Sigmoid colon (tissue), 7 donors: ENCODE measurements around the gene PEAK1. TPM values are rescaled to one million over a fixed set of nuclear protein-coding genes. Genes with fewer than 3 reads are reported as not detected.

Experiments
- DNase-seq: peaks from one replicate; pipeline ENCODE4 v3.0.0-alpha.2; 2019
- H3K27ac ChIP-seq, 4 donors: fragments of 200-600 bp; sonication (generic); one replicate each; pipeline ENCODE4 v1.5.1; 2016 to 2019; ENCODE audit warnings: mild to moderate bottlenecking in 1 of 4
- H3K27me3 ChIP-seq, 3 donors: fragments of 200-600 bp; sonication (generic); one replicate each; pipeline ENCODE4 v1.5.1; 2019; ENCODE audit warnings: mild to moderate bottlenecking in 1 of 3
- H3K36me3 ChIP-seq, 4 donors: fragments of 200-600 bp; sonication (generic); one replicate each; pipeline ENCODE4 v1.5.1; 2016 to 2019
- H3K4me1 ChIP-seq, 4 donors: fragments of 200-600 bp; sonication (generic); one replicate each; pipeline ENCODE4 v1.5.1; 2017 to 2019
- H3K4me3 ChIP-seq, 4 donors: fragments of 200-600 bp; sonication (generic); one replicate each; pipeline ENCODE4 v1.5.1; 2017 to 2019; ENCODE audit warnings: mild to moderate bottlenecking in 2 of 4, moderate library complexity in 1 of 4
- H3K9me3 ChIP-seq, 4 donors: fragments of 200-600 bp in 3 of 4; sonication (generic) in 3 of 4; one replicate each; pipeline versions ENCODE4 v1.5.1 to v1.6.1; 2013 to 2019
- EP300 ChIP-seq, 4 donors: sonication (generic); formaldehyde crosslinking; IDR thresholded peaks; one replicate each; pipeline ENCODE4 v1.6.1; 2017; ENCODE audit warnings: antibody characterized with exemption in 4 of 4
- POLR2A ChIP-seq, 2 donors: fragments of 450-650 bp; IDR thresholded peaks; one replicate each; pipeline ENCODE4 v1.6.1; 2016; ENCODE audit warnings: antibody characterized with exemption in 2 of 2, mild to moderate bottlenecking in 2 of 2, moderate library complexity in 2 of 2
- POLR2AphosphoS5 ChIP-seq, 4 donors: sonication (generic); formaldehyde crosslinking; IDR thresholded peaks; one replicate each; pipeline ENCODE4 v1.6.1; 2017; ENCODE audit warnings: antibody characterized with exemption in 4 of 4
- WGBS, 2 donors: extraction: QIAGEN DNeasy Blood & Tissue Kit; methylation state at CpG; one replicate each; pipeline ENCODE4 v1.1.7; 2013; 5-methylcytosine and 5-hydroxymethylcytosine counted together
- intact Hi-C: fragments of 100-400 bp; cut with DNase I; formaldehyde crosslinking; loops from one replicate; pipeline ENCODE4 v1.15.1; 2023
- polyA plus RNA-seq, 3 donors: library from polyadenylated mRNA; stranded (reverse); fragments of 200-250 nt; gene quantifications; one replicate each; pipeline ENCODE4 v1.2.3, GENCODE V29; 2013
- total RNA-seq, 4 donors: library from RNA; depleted of rRNA; stranded (reverse); fragments of >200 nt; gene quantifications; one replicate each; pipeline ENCODE4 v1.1.0, GENCODE V29; 2016
- TF ChIP-seq, protein P1 (sequence below), 4 experiments: fragments of 450-650 bp in 3 of 4; fragments of 200-600 bp in 1 of 4; IDR thresholded peaks; one replicate each; pipeline ENCODE4 v1.5.1; 2016 to 2019; ENCODE audit warnings: antibody characterized with exemption in 4 of 4, mild to moderate bottlenecking in 3 of 4, moderate library complexity in 2 of 4
- donor health status: healthy with polysubstance abuse.
- donor health status: Bipolar disorder and iron deficiency.
- donor health status: healthy.

PEAK1 gene
- total and polyA plus RNA-seq, 7 donors = 3.5 to 59.8 (median 29.3) TPM

DNA sequence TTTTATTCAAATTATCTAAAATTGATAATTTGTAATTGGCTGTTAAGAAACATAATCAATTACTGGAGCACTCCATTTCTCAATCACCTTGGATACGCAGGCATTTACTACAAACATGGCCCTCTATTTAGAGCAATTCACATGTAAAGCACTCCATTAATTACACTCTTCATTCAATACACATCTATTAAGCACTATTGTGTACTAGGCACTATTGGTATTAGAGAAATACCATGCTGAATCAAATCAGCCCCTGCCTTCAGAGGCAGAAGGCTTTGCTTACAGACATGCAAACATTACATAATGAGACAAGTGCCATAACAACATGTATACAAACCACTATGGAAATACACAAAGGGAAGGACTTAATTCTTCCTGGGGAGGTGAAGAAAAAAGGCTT is 69.1 kb downstream of the PEAK1 start:
- WGBS, 2 donors = 97 to 98% methylated on average over 1 of the region's 1 CpG
- no peaks in the 10 kb centered on the region for H3K36me3 ChIP-seq
- no peak overlapping the region for H3K27ac ChIP-seq
- intact Hi-C loops = no loop called here
- no peak for TF ChIP-seq EP300 (IDR thresholded peaks at IDR 0.05)
- no peak for TF ChIP-seq POLR2A (IDR thresholded peaks at IDR 0.05)
- TF ChIP-seq, protein P1, sequence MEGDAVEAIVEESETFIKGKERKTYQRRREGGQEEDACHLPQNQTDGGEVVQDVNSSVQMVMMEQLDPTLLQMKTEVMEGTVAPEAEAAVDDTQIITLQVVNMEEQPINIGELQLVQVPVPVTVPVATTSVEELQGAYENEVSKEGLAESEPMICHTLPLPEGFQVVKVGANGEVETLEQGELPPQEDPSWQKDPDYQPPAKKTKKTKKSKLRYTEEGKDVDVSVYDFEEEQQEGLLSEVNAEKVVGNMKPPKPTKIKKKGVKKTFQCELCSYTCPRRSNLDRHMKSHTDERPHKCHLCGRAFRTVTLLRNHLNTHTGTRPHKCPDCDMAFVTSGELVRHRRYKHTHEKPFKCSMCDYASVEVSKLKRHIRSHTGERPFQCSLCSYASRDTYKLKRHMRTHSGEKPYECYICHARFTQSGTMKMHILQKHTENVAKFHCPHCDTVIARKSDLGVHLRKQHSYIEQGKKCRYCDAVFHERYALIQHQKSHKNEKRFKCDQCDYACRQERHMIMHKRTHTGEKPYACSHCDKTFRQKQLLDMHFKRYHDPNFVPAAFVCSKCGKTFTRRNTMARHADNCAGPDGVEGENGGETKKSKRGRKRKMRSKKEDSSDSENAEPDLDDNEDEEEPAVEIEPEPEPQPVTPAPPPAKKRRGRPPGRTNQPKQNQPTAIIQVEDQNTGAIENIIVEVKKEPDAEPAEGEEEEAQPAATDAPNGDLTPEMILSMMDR (IDR thresholded peaks at IDR 0.05) = no peak
- no peak for TF ChIP-seq POLR2AphosphoS5 (IDR thresholded peaks at IDR 0.05)
- no peak overlapping the region for H3K4me3 ChIP-seq
- H3K9me3 ChIP-seq = no peaks in the 10 kb centered on the region
- H3K27me3 ChIP-seq = no peaks in the 10 kb centered on the region
- H3K4me1 ChIP-seq = peaks cover 0 to 5% (median 2%) of the 10 kb centered on the region in 4 donors
- DNase-seq = no peak

DNA sequence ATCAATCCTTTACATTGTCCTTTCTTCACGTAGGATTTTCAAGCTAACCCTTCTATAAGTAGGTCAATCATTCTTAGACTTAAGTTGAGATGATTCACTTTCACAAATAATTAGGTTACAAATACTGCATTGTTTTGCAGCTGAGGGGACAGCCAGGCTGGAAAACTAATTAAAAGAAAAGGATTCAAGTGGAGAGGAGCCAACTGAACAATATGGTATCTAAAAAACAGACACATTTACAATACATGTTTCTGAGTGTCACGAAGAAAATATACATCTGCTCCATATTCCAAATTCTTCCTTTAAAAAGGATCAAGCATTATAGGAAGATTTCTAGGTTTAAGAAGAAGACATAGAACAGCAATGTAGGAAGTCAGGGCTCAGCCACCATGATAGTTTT is 70.2 kb downstream of the PEAK1 start:
- peaks cover 0 to 5% (median 2%) of the 10 kb centered on the region in 4 donors for H3K4me1 ChIP-seq
- 88 to 91% methylated on average over 2 of the region's 2 CpGs for WGBS, 2 donors
- intact Hi-C loops = no loop called here
- no peaks in the 10 kb centered on the region for H3K36me3 ChIP-seq
- H3K27ac ChIP-seq = no peak overlapping the region
- no peak for DNase-seq
- H3K9me3 ChIP-seq = no peaks in the 10 kb centered on the region
- H3K27me3 ChIP-seq = no peaks in the 10 kb centered on the region
- no peak overlapping the region for H3K4me3 ChIP-seq
- no peak for TF ChIP-seq POLR2AphosphoS5 (IDR thresholded peaks at IDR 0.05)
- TF ChIP-seq EP300 (IDR thresholded peaks at IDR 0.05) = no peak
- TF ChIP-seq POLR2A (IDR thresholded peaks at IDR 0.05) = no peak
- TF ChIP-seq, protein P1 (IDR thresholded peaks at IDR 0.05) = no peak

DNA sequence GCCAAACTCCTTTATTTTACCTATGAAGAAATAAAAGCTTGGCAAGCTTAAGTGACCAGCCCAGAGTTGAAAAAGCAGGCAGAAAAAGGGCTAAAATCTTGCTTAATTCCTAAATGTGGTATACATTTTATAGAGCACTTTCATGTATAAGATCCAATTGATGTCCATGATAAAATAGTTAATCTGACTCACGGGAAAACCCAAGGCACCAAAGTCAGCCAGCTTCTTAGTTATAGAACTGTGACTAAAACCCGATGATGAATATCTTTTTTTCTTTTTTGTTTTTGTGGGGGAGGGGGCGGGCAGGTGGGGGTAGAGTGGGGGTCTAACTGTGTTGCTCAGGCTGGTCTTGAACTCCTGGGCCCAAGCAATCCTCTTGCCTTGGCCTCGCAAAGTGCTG is 71.4 kb downstream of the PEAK1 start:
- no peak overlapping the region for H3K4me3 ChIP-seq
- 97 to 98% methylated on average over 4 of the region's 4 CpGs for WGBS, 2 donors
- H3K27me3 ChIP-seq = no peaks in the 10 kb centered on the region
- intact Hi-C loops = no loop called here
- H3K27ac ChIP-seq = no peak overlapping the region
- no peaks in the 10 kb centered on the region for H3K9me3 ChIP-seq
- no peaks in the 10 kb centered on the region for H3K36me3 ChIP-seq
- peaks cover 0 to 5% (median 2%) of the 10 kb centered on the region in 4 donors for H3K4me1 ChIP-seq
- DNase-seq = no peak
- TF ChIP-seq EP300 (IDR thresholded peaks at IDR 0.05) (no peak), POLR2A (IDR thresholded peaks at IDR 0.05) (no peak), POLR2AphosphoS5 (IDR thresholded peaks at IDR 0.05) (no peak)
- TF ChIP-seq, protein P1 (IDR thresholded peaks at IDR 0.05) = no peak

DNA sequence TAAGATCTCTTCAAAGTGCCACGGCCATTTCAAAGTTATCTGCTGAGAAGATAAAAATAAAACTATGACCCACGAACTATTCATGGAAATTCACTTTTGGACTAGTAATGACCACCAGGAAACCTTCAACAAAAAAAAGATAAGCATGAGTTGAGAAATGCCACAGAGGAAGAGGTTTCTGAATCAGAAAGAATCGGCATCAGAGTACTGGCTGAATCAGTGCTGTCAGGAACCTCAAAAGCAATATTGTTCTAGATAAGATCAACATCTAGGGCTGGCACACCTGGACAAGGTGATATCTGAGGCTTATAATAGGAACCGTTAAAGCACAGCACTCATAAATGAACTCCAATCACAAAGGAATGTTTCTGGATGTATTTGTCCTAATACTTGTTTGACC is 72.7 kb downstream of the PEAK1 start:
- intact Hi-C loops = no loop called here
- 67 to 69% methylated on average over 4 of the region's 4 CpGs for WGBS, 2 donors
- DNase-seq = no peak

More for the DNA sequence above, 72.7 kb downstream of the PEAK1 start:
- peaks cover 0 to 4% (median 0%) of the 10 kb centered on the region in 4 donors for H3K4me1 ChIP-seq
- H3K9me3 ChIP-seq = no peaks in the 10 kb centered on the region
- no peak overlapping the region for H3K27ac ChIP-seq
- H3K27me3 ChIP-seq = no peaks in the 10 kb centered on the region
- H3K4me3 ChIP-seq = no peak overlapping the region
- TF ChIP-seq POLR2AphosphoS5 (IDR thresholded peaks at IDR 0.05) = no peak
- no peak for TF ChIP-seq EP300 (IDR thresholded peaks at IDR 0.05)
- no peak for TF ChIP-seq POLR2A (IDR thresholded peaks at IDR 0.05)
- TF ChIP-seq, protein P1 (IDR thresholded peaks at IDR 0.05) = no peak
- no peaks in the 10 kb centered on the region for H3K36me3 ChIP-seq
